Cardiac septum (tissue), 1 donor: ENCODE results near the gene BMPR1B. TPM values are rescaled to one million over a fixed set of nuclear protein-coding genes. Genes with fewer than 3 reads are reported as not detected.
"Not testable (repeated sequence)": the region's sequence is repeated elsewhere in the genome, so short reads cannot be mapped to it uniquely, and the experiment has no call there.

Experiments used
- DNase-seq: peaks from one replicate; pipeline ENCODE4 v3.0.0-alpha.2; 2020; ENCODE audit warnings: low spot score
- intact Hi-C: fragments of 100-400 bp; cut with DNase I; formaldehyde crosslinking; loops from one replicate; pipeline ENCODE4 v1.14.0; 2022
- total RNA-seq: library from RNA; stranded (reverse); fragmentation: NEBNext Ultra II Directional; extraction: Animal tissue kit (Norgen Biotek cat#: 25700); gene quantifications from one replicate; pipeline ENCODE4 v1.2.1, GENCODE V29; 2021
- donor health status: DM: no; HTN: no; CAD: no.

Gene BMPR1B
- total RNA-seq, 1 donor from 2014 or later, result 1.5 TPM

- intact Hi-C loops, result no loop called here
- no peak for DNase-seq
These were observed 347.4 kb downstream of the BMPR1B start for GRCh38 chr4:95105112-95105511.

GRCh38 chr4:95105983-95106382 is 348.2 kb downstream of the BMPR1B start:
- DNase-seq, result no peak
- intact Hi-C loops, result no loop called here

GRCh38 chr4:95106408-95106928 is 348.7 kb downstream of the BMPR1B start:
- no peak for DNase-seq
- intact Hi-C loops, result no loop called here

GRCh38 chr4:95107004-95107403 is 349.2 kb downstream of the BMPR1B start:
- DNase-seq, result no peak
- intact Hi-C loops, result no loop called here

- intact Hi-C loops, result no loop called here
- DNase-seq, result no peak
These were observed 349.9 kb downstream of the BMPR1B start for GRCh38 chr4:95107635-95108034.

- intact Hi-C loops, result no loop called here
These were observed 351.2 kb downstream of the BMPR1B start for GRCh38 chr4:95108883-95109421.

GRCh38 chr4:95114521-95114920 is 356.8 kb downstream of the BMPR1B start:
- DNase-seq, result no peak
- intact Hi-C loops, result no loop called here

More at GRCh38 chr4:95108883-95109421, 351.2 kb downstream of the BMPR1B start:
- no peak for DNase-seq

- intact Hi-C loops, result no loop called here
- no peak for DNase-seq
These were observed 360.7 kb downstream of the BMPR1B start for GRCh38 chr4:95118497-95118896.

GRCh38 chr4:95120456-95120855 is 362.7 kb downstream of the BMPR1B start:
- DNase-seq, result no peak
- intact Hi-C loops, result no loop called here

GRCh38 chr4:95122001-95122400 is 364.2 kb downstream of the BMPR1B start:
- intact Hi-C loops, result no loop called here
- no peak for DNase-seq

GRCh38 chr4:95124906-95125504 is 367.2 kb downstream of the BMPR1B start:
- intact Hi-C loops, result no loop called here
- DNase-seq, result no peak

GRCh38 chr4:95129031-95129430 is 371.3 kb downstream of the BMPR1B start:
- intact Hi-C loops, result no loop called here
- DNase-seq, result no peak

GRCh38 chr4:95129821-95130311 is 372.1 kb downstream of the BMPR1B start:
- DNase-seq, result no peak
- intact Hi-C loops, result no loop called here

- DNase-seq, intact Hi-C loops: not testable (repeated sequence)
These were observed 376.3 kb downstream of the BMPR1B start for GRCh38 chr4:95134016-95134415.

GRCh38 chr4:95139424-95139823 is 381.7 kb downstream of the BMPR1B start:
- DNase-seq, intact Hi-C loops: not testable (repeated sequence)

GRCh38 chr4:95141361-95141760 is 383.6 kb downstream of the BMPR1B start:
- intact Hi-C loops, result no loop called here
- no peak for DNase-seq

- no peak for DNase-seq
- intact Hi-C loops, result no loop called here
These were observed 385.2 kb downstream of the BMPR1B start for GRCh38 chr4:95142932-95143331.

GRCh38 chr4:95151255-95151654 is 393.5 kb downstream of the BMPR1B start:
- no peak for DNase-seq
- intact Hi-C loops, result no loop called here

- intact Hi-C loops, result no loop called here
- DNase-seq, result no peak
These were observed 395.4 kb downstream of the BMPR1B start for GRCh38 chr4:95153182-95153581.

GRCh38 chr4:95155759-95156451 is 398.1 kb downstream of the BMPR1B start:
- intact Hi-C loops, result no loop called here
- DNase-seq, result no peak

GRCh38 chr4:95156452-95156765 is 398.7 kb downstream of the BMPR1B start:
- no peak for DNase-seq
- intact Hi-C loops, result no loop called here
